Measurements from ENCODE around the gene FAU.
A peak's percentile ranks its signal among the peaks of the same experiment; 100 is the strongest.

FAU gene

DNA sequence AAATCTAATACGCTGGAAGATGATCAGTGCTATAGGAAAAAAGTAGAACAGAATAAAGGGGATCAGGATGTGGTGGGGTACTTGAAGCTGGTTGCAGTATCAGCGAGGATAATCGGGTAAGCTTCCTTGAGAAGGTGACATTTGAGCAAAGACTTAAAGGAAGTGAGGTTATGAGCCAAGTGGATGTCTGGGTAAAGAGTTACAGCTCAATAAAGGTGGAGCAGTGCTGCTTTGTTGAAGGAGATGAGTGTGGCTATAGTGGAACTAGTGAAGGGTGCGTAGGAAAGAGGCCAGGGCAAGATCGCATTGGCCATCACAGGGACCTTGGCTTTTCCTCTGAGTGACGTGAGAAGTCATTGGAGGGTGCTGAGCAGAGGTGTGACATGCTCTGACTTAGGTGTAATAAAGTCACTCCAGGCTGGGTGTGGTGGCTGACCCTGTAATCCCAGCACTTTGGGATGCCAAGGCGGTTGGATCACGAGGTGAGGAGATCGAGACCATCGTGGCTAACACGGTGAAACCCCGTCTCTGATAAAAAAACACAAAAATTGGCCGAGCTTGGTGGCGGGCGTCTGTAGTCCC, 14.7 kb upstream of the FAU start:
- no peak for DNase-seq

DNA sequence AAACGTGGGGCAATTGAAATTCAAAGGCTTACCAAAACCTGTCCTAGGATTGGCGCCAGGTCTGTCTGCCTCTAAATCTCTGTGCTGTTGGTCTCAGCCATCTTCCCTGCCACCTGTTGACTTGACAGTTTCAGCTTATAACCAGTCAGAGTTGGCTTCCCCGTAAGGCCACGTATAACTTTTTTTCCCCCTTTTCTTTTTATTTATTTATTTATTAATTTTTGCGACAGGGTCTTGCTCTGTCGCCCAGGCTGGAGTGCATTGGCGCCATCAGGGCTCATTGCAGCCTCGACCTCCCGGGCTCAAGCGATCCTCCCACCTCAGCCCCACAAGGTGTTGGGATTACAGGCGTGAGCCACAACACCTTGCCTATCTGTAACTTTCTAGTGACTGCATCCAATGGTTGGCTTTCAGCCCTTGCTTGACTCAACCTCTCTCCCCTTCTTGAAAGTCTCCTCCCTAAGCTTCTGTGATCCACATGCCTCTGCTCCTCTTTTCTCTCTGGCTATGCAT, 13.8 kb upstream of the FAU start:
- DNase-seq = no peak

DNA sequence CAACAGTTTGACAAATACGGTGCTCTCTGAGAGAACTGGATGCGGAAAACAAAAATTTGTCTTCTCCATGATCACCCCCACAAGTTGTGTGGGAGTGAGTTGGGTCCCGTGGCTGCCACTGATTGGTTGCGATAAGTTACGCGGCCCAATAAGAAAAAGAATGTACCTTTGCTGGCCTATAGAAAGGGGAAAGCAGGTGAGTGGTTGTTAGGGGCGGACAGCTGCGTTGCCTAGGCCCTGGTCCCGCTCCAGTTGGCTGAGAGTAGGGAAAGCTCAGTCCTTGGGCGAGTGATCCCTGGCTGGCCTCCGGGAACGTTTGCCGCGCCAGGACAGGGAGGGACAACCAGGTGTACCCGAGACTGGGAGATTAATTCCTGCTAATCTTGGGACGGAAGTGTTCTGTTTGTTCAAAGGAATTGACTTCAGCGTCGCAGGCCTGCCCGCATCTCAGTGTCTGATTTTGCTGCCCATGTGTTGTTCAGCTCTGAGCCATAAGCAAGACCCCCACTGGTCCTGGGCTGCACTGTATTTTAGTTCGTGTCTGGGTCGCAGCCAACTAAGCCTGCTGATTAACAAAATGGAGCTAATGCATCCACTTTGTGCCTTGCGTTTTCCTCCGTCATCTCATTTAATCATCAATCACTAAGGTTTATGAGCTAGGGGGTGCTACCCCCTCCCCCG, 13.2 kb upstream of the FAU start:
- DNase-seq = peak in 57 of 58 donors; percentile 54 to 93 (median 84)

DNA sequence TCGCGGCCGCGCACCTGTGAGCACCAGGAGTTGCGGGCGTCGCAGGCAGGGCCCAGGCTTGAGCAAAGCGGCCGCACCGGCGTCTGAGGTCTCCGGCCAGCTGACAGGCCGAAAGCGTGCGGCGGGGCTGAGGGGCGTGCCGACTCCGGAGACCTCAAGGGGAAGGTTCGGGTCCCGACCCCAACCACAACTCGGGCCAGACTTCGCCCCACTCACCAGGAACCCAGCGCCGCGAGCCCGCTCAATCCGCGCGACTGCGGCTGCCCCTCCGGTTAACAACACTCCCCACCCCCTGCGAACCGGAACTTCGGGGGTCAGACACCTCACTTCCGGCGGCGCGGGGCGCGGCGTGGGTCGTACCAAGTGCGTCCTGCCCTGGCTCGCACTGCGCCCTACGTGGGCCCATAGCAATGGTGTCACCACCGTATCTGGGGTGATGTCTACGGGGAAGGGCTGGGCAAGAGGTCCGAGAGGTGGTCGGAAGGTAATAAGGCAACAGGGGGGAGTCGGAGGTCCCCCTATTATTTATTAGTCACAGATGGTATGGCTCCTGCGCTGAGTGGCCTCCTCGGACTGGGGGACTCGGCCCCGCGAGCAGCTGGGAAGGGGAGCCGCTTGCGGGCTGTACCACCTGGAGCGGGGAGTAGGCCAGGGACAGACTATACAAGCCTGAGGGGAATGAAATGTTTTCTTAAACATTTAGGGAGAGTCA, 12.5 kb upstream of the FAU start, which contains the start of gene SYVN1:
SYVN1 (minus strand) TSS at position 280 of the 712 bp plus-strand sequence. CDS start 918 bp downstream, outside the sequence.
- peak; percentile 71 to 95 (median 87) for DNase-seq

DNA sequence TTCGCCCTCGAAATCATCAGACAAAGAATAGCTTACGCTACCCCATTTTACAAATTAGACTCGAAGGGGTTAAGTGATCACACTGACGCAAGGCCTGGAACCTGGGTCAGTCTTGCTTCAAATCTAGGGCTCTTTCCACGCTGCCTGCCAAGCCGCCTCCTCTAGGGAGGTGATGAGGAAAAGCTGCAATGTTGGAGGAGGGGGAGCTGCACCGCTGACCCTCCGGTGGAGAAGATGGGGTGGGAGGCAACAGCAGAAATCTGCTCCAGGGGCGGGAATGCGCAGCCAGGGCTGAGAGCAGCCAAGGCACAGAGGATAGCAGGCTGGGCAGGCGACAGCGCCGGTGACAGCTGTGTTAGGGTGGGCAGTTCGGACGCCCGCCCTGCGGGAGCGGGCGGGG, 11.8 kb upstream of the FAU start:
- DNase-seq = peak in 1 of 58 donors; percentile 17

DNA sequence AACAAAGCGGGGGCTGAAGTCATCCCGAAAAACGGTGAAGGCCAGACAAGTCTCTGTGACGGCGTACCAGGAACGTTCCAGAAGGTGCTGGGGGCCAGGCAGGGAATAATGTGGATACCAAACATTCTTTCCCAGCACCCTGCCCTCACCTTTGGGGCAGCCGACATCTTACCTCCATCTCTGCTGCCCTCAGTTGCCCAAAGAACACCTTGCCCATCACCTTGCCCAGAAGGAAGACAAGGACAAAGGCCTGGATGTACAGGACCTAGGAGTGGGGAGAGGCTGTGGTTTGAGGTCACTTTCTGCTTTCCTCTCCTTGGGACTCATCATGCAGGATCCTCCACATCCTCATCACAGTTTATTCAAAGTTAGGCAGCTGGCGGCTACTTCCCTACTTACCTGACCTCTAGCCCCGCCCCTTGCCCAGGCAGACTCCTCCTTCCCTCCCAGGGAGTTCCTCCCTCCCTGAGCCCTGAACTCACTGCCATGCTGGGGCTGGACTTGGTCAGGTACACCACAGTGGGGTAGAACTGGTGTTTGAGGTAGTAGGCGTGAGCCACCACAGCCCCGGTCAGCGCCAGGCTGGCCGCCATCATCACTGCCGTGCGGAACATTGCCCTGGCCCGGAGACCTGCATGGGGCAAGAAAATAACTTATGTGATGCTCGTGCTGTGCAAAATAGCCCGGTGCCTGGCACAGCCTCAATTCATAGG, 11.2 kb upstream of the FAU start:
- no peak for DNase-seq

DNA sequence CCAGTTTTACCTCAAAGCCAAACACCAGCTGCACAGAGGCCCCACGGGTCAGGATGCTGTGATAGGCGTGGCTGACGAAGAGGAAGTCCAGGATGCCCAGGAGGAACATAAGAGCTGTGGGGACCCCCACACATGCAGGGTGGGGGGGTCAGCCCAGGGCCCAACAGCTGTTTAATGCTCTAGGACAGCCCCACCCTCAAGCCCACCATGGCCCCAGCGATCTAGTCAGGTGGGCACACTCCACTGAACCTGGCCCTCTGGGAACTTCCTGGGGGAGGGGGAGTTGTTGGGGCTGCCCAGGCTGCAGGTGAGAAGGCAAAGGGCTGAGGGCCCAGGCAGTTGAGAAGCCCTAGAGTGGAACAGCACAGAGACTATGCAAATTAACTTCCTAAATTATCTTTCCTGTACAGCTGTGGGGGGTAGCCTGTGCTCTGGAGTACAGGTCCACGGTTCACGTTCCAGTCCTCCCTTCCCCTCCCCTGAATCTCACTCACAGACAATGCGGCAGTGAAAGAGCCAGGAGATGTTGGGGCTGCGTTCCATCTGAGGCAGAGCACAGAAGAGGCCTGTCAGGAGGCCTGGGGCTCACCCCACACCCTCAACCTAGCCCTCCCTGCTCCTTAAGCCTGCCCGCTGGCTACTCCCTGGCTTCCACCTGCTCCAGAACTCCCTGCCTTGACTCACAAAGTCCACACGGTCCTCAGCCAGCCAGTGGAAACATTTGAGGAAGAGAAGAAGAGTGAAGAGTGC, 10.5 kb upstream of the FAU start:
- DNase-seq = no peak

DNA sequence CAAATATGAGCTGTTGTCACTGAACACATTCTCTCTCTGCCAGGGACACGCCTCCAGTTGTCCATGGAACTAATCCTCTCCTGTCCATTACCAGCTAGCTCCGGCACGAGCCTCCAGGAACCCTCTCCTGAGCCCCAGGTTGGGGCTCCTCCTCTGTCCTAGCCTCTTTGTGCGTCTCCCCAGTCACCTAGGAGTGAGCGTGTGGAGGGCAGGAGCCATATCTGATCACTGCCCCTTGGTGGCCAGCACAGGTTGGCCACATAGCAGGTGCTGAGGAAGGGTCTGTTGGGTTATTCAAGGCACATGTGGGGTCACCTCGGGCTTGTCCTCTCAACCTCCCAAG, 9.9 kb upstream of the FAU start:
- DNase-seq = no peak

DNA sequence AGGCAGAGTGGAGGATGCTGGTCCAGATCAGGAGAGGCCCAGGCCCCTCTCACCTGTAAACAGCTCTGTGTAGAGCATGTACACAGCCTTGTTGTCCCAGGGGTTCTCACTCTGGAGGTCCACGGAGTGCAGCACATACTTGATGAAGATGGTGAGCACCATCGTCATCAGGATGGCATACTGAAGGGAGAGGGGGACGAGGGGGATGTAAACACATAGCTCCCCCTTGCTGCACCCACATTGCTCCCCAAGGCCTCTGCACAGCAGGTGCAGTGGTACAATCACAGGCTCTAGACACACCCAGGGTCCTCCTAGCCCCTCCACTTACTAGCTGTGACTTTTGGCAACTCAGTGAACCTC, 9.5 kb upstream of the FAU start:
- DNase-seq = no peak

DNA sequence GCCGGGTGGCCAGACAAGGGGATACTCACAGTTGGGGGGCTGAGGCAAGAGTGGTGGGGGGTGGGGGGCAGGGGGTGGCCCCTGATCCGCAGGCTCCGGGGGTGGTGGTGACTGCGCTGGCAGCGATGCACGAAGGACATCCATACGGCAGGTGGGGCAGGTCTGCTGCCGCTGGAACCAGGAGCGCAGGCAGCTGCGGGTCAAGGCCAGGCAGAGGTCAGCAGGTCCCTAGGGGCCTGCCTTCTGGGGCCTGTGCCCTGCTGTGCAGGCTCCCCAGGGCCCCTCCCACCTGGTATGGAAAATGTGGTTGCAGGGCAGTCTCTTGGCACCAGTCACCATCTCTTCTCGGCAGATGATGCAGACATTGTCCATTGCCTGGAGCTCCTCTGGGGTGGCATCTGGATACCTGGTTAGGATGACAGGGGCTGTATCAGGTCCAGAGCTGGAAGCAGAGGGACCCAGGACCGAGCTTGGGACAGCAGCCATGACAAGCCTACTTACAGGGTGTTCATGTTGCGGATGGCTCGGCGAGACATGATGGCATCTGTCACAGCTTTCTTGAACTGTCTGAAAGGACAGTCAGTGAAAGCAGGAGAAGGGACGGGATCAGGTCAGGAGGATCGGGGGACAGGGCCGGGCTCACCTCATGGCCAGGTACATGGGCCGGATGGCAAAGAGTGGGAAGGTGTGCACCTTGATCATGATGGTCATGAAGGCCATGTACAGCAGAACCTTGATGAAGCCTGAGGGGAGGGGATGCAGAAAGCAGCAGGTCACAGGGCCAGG, 8.9 kb upstream of the FAU start:
- DNase-seq = no peak

DNA sequence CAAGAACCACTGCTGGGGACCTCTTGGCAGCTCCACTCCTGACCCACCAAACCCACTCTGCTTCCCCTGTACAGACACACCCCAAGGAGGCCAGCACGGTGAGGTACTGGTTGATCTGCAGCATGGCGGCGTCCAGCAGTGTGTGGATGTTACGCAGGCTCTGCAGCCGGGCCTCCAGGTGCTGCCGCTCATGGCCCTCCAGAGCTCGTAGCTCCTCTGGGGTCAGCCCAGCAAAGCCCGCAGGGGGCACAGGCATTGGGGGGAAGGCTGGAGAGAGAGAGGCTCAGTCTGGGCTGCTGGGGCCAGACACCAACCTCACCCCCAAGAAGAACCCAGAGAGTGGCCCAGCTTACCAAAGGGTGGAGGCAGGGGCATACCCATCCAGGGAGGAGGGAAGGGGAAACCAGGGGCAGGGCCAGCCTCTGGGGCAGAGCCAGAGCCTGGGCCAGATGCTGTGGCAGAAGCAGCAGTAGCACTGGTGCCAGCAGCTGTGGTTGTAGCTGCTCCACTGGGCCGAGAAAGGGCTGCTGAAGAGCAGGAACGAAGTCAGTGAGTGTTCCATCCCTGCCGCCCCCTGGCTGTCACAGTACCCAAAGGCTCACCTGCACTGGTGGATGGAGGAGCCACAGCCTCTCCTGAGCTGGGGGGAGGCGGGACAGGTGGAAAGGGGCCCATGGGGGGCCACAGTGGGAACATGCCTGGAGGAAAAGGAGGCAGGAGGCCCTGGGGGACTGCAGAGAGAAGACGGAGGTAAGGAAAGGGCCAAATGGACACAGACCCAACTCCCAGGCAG, 7.9 kb upstream of the FAU start:
- DNase-seq = no peak

DNA sequence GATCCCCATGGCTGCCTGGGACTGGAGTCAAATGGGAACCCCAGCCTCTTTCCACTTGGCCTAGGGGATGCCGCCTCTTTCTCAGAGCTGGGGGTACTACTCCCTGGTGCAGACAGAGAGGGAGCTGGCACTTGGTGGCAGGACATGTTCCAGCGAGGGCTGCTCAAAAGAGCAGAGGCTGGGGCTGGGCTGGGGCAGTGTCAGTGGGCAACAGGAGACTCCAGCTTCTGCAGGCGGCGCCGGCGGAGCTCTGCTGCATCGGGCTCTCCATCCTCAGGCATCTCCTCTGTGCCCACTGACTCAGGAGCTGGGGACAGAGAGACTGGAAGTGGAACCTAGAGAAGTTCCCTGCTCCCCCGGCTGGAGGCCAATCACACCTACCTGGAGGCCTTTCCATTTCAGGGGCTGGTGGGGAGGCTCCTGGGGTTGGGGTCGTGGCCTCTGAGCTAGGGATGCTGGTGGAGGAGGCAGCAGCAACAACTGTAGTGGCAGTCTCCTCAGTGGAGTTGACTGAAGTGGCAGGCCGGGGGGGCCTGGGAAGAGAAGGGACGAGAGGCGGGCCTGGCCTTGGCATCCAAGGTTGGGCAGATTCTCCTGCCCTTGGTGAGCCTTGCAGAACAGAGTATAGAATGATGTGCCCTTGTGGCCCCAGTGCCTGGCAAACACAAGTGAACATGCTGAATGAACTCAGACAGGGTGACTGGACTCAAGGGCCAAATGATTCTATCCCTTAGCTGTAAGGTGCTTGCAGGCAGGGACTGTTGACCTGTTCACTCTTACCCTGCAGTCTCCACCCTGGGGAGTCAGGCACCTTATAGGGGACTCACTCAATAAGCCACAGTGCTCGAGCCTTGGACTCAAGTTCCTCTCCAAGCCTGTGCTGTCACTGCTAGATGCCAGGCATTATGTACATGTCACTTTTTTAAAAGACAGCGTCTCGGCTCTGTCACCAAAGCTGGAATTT, 6.5 kb upstream of the FAU start:
- DNase-seq = no peak

DNA sequence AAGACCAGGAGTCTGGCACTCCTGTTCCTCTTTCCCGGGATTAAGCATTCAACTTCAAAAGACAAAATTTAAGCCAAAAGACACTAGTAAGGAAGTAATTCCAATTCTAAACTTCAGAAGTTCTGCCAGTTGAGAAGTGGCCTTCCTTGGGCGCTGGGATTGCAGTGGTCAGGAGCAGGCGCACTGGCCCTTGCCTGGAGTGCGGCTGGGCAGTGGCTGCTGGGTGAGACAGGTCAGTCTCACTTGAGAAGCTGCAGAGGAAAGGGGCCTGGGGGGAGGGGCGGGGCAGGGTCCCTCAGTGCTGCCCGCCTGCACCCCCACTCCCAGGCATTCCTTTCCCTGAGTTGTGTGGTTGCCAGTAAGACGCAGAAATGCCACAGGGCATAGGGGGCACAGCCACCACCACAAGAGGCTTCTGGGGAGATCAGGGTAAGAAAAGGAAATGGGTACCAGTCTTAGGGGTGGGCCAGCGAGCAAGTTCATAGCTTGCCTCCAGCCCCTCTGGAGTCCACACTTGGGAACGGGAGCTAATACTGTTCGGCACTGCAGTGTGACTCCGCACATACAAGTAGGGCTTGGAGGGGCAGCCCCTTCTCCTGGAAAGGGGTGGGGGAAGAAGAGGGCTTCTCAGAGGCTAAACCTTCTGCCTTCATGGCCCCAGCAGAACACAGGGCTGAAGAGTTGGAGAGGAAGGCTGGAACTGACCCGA, 5.7 kb upstream of the FAU start:
- no peak for DNase-seq

DNA sequence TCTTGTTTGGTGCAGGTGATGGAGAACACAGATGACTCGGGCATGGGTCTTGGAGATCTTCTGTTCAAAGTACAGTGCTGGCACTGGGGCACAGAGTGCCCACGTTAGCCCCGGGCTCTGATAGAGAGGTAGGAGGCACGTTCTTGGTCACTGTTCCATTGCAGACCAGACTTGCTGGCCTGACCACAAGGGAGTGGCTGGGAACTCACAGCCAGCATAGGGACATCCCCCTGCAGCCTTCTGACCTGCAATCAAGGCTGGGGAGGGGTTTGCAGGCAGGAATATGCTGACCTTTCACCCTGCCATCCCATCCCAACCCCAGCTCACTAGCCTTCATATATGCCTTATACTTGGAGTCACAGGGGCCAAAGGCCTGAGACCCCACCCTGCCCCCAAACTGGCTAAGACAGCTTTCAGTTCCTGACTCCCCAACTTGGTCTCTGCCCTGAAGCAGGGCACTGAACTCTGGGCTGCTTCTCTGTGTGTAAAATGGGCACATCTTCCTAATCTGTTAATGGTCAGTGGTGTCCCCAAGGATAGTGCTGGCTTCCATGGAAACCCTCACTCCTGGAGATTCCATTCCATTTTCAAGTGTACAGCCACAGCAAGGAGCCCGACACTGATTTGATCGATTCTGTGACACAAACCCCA, 4.8 kb upstream of the FAU start:
- no peak for DNase-seq

DNA sequence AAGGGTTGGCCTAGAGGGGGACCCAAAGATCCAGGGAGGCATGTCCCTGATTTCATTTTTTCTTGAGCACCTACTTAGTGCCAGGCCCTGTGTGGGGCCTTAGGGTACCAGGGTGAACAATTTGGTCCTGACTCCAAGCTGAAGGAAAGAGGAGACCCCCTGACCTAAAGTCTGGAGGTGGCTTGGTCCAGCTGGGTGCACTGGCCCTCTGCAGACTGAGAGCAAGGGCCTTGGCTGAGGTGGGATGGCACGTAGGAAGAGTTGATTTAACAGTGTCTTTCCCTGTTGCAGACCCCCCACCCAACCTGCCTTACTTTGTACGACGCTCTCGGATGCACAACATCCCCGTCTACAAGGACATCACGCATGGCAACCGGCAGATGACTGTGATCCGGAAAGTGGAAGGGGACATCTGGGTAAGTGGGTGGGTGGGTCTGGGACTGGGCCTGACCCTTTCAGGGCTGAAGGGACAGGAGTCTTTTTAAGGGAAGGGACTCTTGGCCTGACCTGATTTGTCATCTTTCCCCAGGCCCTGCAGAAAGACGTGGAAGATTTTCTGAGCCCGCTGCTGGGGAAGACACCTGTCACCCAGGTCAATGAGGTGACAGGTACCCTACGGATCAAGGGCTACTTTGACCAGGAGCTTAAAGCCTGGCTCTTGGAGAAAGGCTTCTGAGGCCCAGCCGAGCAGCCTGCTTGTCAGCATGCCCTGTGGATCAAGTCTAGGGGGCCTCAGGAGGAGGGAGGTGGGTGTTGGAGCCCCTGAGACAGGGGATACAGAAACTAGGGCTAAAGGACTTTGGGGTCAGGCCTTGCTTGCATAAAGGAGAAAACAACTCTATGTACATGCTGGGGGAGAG, 3.5 kb upstream of the FAU start:
- DNase-seq = no peak

Measured in anterior cingulate cortex (tissue), 58 donors.